OCI-M2 (cell line): ENCODE measurements around the gene GTF2F1.
A peak's percentile ranks its signal among the peaks of the same experiment; 100 is the strongest.
"Not testable (repeated sequence)": the region's sequence is repeated elsewhere in the genome, so short reads cannot be mapped to it uniquely, and the experiment has no call there.

Experiments
- DNase-seq: peaks from one replicate; lab custom pipeline; 2025; ENCODE audit not compliant: unreplicated experiment; lab: John Stamatoyannopoulos, UW

The GTF2F1 gene

GRCh38 chr19:6393074-6393982 is at the start of gene GTF2F1:
Gene GTF2F1, minus strand, starts transcription at chr19:6393164. Its CDS starts 169 bp downstream, at chr19:6392995.
- DNase-seq, result peak; percentile 86

GRCh38 chr19:6442087-6442688 is 49.2 kb upstream of the GTF2F1 start:
- no peak for DNase-seq

- DNase-seq, result no peak
Observed at GRCh38 chr19:6440905-6441304, 47.9 kb upstream of the GTF2F1 start.

- no peak for DNase-seq
Observed at GRCh38 chr19:6439743-6440142, 46.8 kb upstream of the GTF2F1 start.

GRCh38 chr19:6433663-6434062 is 40.7 kb upstream of the GTF2F1 start, which contains the start of gene SLC25A41:
Gene SLC25A41, minus strand, starts transcription at chr19:6433763. Its CDS starts 70 bp downstream, at chr19:6433693.
- DNase-seq, result no peak

- no peak for DNase-seq
Observed at GRCh38 chr19:6433165-6433564, 40.2 kb upstream of the GTF2F1 start.

GRCh38 chr19:6431891-6432290 is 38.9 kb upstream of the GTF2F1 start:
- no peak for DNase-seq

- no peak for DNase-seq
Observed at GRCh38 chr19:6429419-6430221, 36.7 kb upstream of the GTF2F1 start.

GRCh38 chr19:6428692-6429418 is 35.9 kb upstream of the GTF2F1 start:
- DNase-seq, result not testable (repeated sequence)

- no peak for DNase-seq
Observed at GRCh38 chr19:6427131-6427530, 34.2 kb upstream of the GTF2F1 start.

GRCh38 chr19:6425732-6426620 is 33.0 kb upstream of the GTF2F1 start:
- no peak for DNase-seq

GRCh38 chr19:6424939-6425731 is 32.2 kb upstream of the GTF2F1 start:
- peak; percentile 96 for DNase-seq

GRCh38 chr19:6424195-6424938 is 31.4 kb upstream of the GTF2F1 start, which contains the start of gene KHSRP:
Gene KHSRP, minus strand, starts transcription at chr19:6424811. Its CDS starts 110 bp downstream, at chr19:6424701.
- DNase-seq, result no peak

GRCh38 chr19:6423499-6424194 is 30.7 kb upstream of the GTF2F1 start:
- DNase-seq, result no peak

- DNase-seq, result no peak
Observed at GRCh38 chr19:6421075-6422014, 28.4 kb upstream of the GTF2F1 start.

GRCh38 chr19:6418562-6418932 is 25.6 kb upstream of the GTF2F1 start:
- DNase-seq, result no peak
